Calu3 (cell line): Measurements from ENCODE around the gene SEMA5A. TPM values are rescaled to one million over a fixed set of nuclear protein-coding genes. Genes with fewer than 3 reads are reported as not detected.

Experiments used
- BruUV-seq: library from RNA; stranded (reverse); fragments of 400-500 nt; replicated peaks from 2 replicates; lab custom pipeline; 2021; lab: Mats Ljungman, UMichigan
- CTCF ChIA-PET: fragments of 300-600 bp; sonication (Branson Sonifier 250); formaldehyde crosslinking; loops from one replicate; lab custom pipeline; 2022; ENCODE audit warnings: antibody characterized with exemption; lab: Charles Lee
- DNase-seq: peaks from one replicate; pipeline ENCODE4 v3.0.0; 2022
- H3K27ac Mint-ChIP-seq: one replicate; pipeline ENCODE4 v1.8.0; 2022; ENCODE audit warnings: mixed read lengths; ENCODE audit not compliant: unreplicated experiment
- H3K27me3 Mint-ChIP-seq: one replicate; pipeline ENCODE4 v1.8.0; 2022; ENCODE audit warnings: mixed read lengths; ENCODE audit not compliant: unreplicated experiment
- H3K36me3 Mint-ChIP-seq: one replicate; pipeline ENCODE4 v1.8.0; 2022; ENCODE audit warnings: mild to moderate bottlenecking, moderate library complexity, mixed read lengths; ENCODE audit not compliant: insufficient read depth, unreplicated experiment
- H3K4me1 Mint-ChIP-seq: one replicate; pipeline ENCODE4 v1.8.0; 2022; ENCODE audit warnings: mild to moderate bottlenecking, low read depth, mixed read lengths; ENCODE audit not compliant: unreplicated experiment
- H3K4me3 Mint-ChIP-seq: one replicate; pipeline ENCODE4 v1.8.0; 2022; ENCODE audit warnings: mild to moderate bottlenecking, low read depth, moderate library complexity, mixed read lengths; ENCODE audit not compliant: unreplicated experiment
- H3K9me3 Mint-ChIP-seq: one replicate; pipeline ENCODE4 v1.8.0; 2022; ENCODE audit warnings: low read depth, mixed read lengths; ENCODE audit not compliant: unreplicated experiment
- CTCF ChIP-seq: fragments of 200-600 bp; IDR thresholded peaks from one replicate; pipeline ENCODE4 v1.8.0; 2022; ENCODE audit warnings: antibody characterized with exemption; ENCODE audit not compliant: unreplicated experiment
- intact Hi-C: fragments of 100-400 bp; cut with micrococcal nuclease; formaldehyde crosslinking; loops from one replicate; pipeline ENCODE4 v1.10.0; 2022; ENCODE audit not compliant: unreplicated experiment
- total RNA-seq: library from RNA; stranded (reverse); gene quantifications from 2 replicates; pipeline ENCODE4 v1.2.3, GENCODE V29; 2022

SEMA5A gene
- total RNA-seq, 1 experiment from 2014 or later: 0.52 TPM

GRCh38 chr5:9187614-9188013 is 358.3 kb downstream of the SEMA5A start:
- peaks cover 14% of the 10 kb centered on the region for H3K9me3 Mint-ChIP-seq
- H3K36me3 Mint-ChIP-seq: no peaks in the 10 kb centered on the region
- intact Hi-C loops: no loop called here
- no peaks in the 10 kb centered on the region for H3K4me1 Mint-ChIP-seq
- CTCF ChIA-PET: no interaction called here
- DNase-seq: no peak
- no peaks in the 10 kb centered on the region for H3K27me3 Mint-ChIP-seq
- no peak overlapping the region for H3K27ac Mint-ChIP-seq
- TF ChIP-seq CTCF: no peak
- no TSS peak for BruUV-seq
- H3K4me3 Mint-ChIP-seq: no peak overlapping the region

- H3K27ac Mint-ChIP-seq: no peak overlapping the region
- no TSS peak for BruUV-seq
- no peak overlapping the region for H3K4me3 Mint-ChIP-seq
- no peak for TF ChIP-seq CTCF
- CTCF ChIA-PET: no interaction called here
- H3K36me3 Mint-ChIP-seq: no peaks in the 10 kb centered on the region
- intact Hi-C loops: no loop called here
- peaks cover 17% of the 10 kb centered on the region for H3K9me3 Mint-ChIP-seq
- H3K27me3 Mint-ChIP-seq: no peaks in the 10 kb centered on the region
- no peak for DNase-seq
- no peaks in the 10 kb centered on the region for H3K4me1 Mint-ChIP-seq
Observed at GRCh38 chr5:9186069-9186468, 359.8 kb downstream of the SEMA5A start.

GRCh38 chr5:9183992-9184391 is 361.9 kb downstream of the SEMA5A start:
- H3K27ac Mint-ChIP-seq: no peak overlapping the region
- no peaks in the 10 kb centered on the region for H3K36me3 Mint-ChIP-seq
- H3K9me3 Mint-ChIP-seq: peaks cover 12% of the 10 kb centered on the region
- TF ChIP-seq CTCF: no peak
- no peak for DNase-seq
- BruUV-seq: no TSS peak
- intact Hi-C loops: no loop called here
- H3K27me3 Mint-ChIP-seq: no peaks in the 10 kb centered on the region
- H3K4me1 Mint-ChIP-seq: no peaks in the 10 kb centered on the region
- H3K4me3 Mint-ChIP-seq: no peak overlapping the region
- CTCF ChIA-PET: no interaction called here

GRCh38 chr5:9182899-9183695 is 362.8 kb downstream of the SEMA5A start:
- TF ChIP-seq CTCF: no peak
- Mint-ChIP-seq H3K36me3 (no peaks in the 10 kb centered on the region), H3K4me3 (no peak overlapping the region), H3K9me3 (peaks cover 9% of the 10 kb centered on the region), H3K27me3 (no peaks in the 10 kb centered on the region), H3K27ac (no peak overlapping the region), H3K4me1 (no peaks in the 10 kb centered on the region)
- DNase-seq: no peak
- no TSS peak for BruUV-seq
- CTCF ChIA-PET: no interaction called here
- intact Hi-C loops: no loop called here
